ENCODE results near the gene ARHGDIA.

Gene ARHGDIA

DNA sequence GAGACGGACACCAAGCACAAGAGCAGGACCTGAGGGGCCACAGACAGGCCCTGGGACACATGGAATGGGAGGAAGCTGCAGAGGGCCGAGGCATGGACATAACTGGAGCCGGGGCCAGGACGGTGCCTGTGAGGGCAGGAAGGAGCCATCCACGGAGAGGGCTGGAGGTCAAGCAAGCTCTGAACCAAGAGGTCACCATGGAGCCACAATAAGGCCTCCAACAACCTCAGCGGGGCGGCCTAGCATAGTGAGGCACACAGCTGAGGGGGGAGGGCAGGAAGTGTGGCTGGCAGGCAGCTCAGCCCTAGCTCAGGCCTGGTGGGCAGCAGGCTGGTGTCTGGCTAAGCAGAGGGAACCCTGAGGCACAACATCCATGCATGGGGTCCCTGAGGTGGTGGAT is 42.5 kb downstream of the ARHGDIA start:
- in situ Hi-C loops (cut with MboI; ENCODE audit: low sequenced_read_pairs), result no loop called here

DNA sequence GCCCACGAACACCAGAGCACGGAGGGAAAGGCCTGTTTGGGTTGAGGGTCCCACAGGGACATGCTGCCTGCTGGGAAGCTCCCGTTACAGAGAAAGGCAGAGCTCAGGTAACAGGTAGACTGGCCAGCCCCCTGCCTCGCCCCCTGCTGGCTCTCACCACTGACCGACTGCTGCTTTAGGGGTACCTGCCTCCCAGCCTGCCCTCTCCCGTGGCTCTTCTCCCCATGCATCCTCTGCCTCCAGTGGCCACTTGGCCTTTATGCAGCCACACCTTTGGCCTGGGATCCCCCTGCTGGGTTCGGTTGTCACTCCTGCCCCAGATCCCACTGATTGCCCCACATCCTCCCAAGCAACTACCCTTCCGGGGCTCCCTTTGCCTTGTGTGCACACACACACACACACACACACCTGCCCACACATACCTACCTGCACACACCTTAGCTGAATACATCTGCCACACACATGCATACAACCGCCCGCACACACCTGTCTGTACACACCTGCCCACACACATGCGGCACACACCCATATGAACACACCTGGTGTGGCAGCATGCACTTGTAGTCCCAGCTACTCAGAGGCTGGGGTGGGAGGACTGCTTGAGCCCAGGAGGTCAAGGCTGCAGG is 45.2 kb downstream of the ARHGDIA start:
- in situ Hi-C loops (cut with MboI; ENCODE audit: low sequenced_read_pairs), result no loop called here

DNA sequence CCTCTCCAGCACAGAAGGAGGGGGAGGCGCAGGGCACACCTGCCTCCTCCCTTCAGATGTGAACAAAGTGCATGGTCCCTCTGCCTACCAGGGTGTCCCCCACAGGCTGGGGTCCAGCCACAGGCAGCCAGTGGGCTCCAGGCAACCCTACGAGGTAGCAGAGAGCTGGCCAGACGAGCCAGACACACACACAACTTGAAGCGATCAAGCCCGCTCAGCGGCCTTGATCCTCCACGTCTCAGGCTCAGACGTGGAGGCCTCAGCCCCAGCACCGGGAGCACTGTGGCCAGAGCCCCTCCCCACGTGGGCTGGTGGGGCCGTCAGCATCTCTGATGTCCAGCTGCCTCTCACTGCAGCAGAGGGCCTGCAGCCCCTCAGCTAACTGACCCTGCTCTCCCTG is 46.5 kb downstream of the ARHGDIA start:
- in situ Hi-C loops (cut with MboI; ENCODE audit: low sequenced_read_pairs), result no loop called here

DNA sequence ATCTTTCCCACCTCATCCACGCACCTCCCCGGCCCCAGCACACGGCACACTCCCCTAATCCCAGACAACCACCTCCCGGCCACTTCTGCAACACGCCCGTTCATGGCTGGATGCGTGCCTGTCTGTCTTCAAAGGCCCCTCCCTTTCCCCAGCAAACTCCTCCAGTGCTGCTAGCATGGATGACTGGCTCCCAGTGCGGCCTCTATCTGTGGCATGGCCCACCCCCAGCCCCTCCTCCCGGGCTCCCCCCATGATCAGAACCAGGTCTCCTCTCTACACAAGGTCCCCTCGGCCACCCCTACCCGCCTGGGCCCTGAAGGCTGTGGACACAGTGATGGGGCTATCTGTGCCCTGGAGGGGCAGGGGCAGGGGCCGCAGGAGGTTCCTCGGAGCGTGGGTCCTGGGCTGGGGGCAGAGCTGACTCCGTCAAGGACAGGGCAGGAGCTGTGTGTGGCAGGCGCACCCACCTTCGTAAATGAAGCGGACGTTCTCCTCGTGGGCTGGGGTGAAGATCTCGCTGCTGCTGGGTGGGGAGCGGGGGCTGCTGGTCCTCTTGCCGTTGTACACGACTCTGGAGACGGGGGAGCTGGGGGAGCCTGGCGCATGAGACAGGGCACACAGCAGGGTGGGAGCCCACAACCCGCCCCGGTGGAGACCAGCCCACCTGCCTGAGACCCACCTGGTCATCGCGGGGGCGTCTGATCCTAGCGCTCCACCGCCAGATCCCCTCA is 47.2 kb downstream of the ARHGDIA start:
- in situ Hi-C loops (cut with MboI; ENCODE audit: low sequenced_read_pairs), result no loop called here

DNA sequence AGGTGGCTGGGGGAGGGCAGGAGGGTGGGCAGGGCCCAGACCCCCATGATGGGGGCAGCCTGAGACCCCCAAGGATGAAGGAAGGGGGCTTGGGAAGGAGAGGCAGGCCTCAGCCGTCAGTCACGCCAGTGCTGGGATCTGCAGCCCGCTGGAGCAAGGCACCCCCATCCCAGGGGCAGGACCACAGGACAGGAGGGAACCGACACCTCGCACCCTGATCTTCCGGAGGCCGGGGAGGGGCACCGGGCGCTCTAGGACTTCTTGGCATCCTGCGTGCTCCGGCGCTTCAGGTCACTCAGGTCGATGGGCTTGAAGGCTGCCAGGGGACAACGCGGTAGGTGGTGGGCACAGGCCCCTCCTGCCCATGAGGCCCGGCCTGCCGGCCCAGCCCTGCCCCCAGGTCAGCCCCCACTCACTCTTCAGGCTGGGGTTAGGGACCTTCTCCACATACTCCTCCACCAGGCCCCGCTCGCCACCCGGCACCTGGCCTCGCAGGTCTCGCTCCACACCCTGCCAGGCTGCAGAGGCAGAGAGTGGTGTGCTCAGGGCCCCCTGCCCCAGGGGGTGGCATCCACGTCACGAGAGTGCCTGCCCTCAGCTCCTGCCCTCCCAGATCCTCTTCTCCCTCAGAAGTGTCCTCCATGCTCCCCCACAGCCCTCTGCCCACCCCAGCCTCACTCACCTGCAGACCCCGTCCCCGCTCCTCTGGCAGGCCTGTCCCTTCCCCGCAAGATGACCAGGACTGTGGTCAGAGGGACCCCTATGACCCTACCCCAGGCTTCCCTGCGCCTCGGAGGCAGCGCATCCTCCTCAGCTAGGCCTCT is 47.9 kb downstream of the ARHGDIA start:
- in situ Hi-C loops (cut with MboI; ENCODE audit: low sequenced_read_pairs), result no loop called here

DNA sequence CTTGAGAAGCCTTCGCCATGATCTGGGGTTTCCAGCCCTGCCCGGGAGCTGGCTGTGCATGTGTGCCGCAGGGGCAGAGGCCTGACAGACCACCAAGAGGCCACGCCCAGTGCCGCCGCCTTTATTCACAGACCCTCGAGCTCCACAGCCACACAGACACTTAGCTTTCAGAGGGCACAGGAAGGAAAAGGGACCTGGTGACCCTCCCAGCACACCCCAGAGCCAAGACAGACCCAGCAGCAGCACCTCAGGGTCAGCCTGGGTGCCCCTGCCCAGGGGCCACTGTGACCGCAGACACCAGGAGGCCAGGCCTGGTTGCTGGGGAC is 48.9 kb downstream of the ARHGDIA start:
- in situ Hi-C loops (cut with MboI; ENCODE audit: low sequenced_read_pairs), result no loop called here

DNA sequence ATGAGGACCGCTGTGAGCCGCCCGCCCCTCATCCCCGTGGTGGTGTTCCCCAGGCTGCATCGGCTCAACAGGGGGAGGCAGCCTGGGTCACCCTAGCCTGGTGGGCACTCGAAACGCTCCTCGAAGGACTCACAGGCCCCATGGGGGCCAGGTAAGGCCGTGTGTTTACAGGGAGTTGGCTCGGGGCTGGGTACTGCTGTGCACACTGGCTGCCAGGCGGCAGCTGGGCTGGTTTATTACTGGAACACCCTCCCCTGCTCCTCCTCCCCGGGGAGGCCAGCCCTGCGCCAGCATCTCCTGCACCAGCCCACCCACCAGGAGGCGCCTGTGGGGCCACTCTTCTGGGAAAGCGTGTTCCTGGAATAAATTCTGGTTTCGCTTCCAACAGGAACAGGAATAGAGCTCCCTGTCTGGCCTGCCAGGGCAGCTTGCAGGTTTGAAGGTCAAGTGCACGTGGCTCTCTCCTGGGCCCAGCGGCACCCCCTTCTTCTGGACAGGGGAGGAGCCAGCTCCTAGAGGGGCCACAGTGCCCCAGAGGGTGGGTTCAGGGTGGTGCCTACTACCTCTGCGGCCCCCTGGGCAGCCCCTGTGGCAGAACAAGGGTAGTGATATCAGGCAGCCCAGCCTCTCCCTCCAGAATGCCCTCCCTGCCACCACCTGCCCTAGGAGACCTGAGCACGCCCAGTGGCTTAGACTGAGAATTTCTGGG is 49.4 kb downstream of the ARHGDIA start:
- in situ Hi-C loops (cut with MboI; ENCODE audit: low sequenced_read_pairs), result no loop called here

DNA sequence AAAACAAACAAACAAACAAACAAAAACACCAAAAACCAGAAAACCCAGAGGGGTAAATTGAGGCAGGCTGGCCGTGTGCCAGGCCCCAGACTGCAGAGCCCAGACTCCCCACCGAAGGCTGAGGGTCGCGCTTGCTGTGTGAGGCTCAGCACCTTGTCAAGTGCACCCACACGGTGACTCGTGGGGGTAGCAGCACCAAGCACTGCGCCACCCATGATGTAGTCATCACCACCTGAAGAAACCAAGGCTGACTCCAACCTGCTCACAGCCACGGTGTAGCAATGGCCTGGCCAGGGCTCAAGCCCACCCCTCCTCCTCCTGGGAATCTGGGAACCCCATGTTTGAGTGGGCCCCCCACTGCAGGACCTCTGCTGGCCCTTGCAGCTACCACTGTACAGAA is 50.0 kb downstream of the ARHGDIA start:
- in situ Hi-C loops (cut with MboI; ENCODE audit: low sequenced_read_pairs), result no loop called here

DNA sequence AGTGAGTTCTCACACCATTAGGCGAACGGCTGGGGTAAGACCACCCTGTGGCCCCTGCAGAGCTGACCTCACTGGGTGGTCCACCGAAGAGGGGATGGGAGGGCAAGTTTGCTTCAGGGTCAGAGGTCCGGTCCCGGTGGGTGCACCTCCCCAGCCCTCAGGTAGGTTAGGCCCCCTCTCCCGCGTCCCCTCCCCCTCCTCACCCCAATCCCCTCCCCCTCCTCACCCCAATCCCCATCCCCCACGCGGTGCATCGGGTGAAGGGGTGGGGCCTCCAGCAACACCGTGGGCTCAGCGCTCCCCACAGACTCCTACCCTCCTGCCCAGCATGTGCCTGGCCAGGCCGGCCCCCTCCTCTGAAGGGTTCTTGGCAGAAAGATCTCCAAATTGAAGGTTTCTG is 51.4 kb downstream of the ARHGDIA start:
- in situ Hi-C loops (cut with MboI; ENCODE audit: low sequenced_read_pairs), result no loop called here

DNA sequence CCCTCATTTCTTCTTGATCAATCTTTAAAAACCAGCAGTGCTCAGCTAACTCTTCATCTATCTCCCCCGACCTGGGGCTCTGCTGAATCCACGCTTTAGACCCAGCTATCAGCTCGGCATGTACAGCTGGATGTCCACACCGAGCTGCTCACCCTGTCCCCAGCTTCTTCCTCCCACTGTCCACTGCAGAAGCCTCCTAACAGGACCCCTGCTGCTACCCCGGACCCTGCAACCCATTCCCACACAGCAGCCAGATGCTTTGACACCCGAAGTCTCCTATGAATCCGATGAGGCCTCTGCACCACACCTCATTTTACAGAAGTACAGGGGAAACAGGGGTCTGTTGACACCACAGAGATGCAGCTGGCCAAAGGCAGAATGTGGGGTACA is 53.4 kb downstream of the ARHGDIA start:
- in situ Hi-C loops (cut with MboI; ENCODE audit: low sequenced_read_pairs), result no loop called here

Data from HL-60/S4 treated with phorbol 12-myristate 13-acetate at 8.2 ng/mL for 4 days and 3 days (cell line).